Measurements from ENCODE around the gene DDX28.
"Not testable (repeated sequence)": the region's sequence is repeated elsewhere in the genome, so short reads cannot be mapped to it uniquely, and the experiment has no call there.

The DDX28 gene

DNA sequence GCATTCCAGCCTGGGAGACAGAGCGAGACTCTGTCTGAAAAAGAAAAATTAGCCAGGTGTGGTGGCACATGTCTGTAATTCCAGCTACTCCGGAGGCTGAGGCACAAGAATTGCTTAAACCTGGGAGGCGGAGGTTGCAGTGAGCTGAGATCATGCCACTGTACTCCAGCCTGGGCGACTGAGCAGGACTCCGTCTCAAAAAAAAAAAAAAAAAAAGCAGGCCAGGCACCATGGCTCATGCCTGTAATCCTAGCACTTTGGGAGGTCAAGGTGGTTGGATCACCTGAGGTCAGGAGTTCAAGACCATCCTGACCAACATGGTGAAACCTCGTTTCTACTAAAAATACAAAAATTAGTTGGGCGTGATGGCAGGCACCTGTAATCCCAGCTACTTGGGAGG is 50.7 kb downstream of the DDX28 start:
- peaks cover 0 to 19% (median 13%) of the 10 kb centered on the region in 4 experiments for H3K4me1 ChIP-seq (ENCODE audit: control extremely low read depth in 1 of 4, control insufficient read depth in 4 of 4, insufficient read depth in 4 of 4, low read length in 3 of 4)
- DNase-seq; H3K9me3 ChIP-seq (ENCODE audit: control extremely low read depth in 1 of 5, control insufficient read depth in 4 of 5, insufficient read depth in 2 of 5, low read depth in 1 of 5, low read length in 4 of 5); H3K4me3 ChIP-seq (ENCODE audit: control insufficient read depth in 1 of 7, extremely low read depth in 1 of 7, insufficient read depth in 4 of 7, low read depth in 2 of 7, low read length in 6 of 7); H3K36me3 ChIP-seq (ENCODE audit: control insufficient read depth in 4 of 4, insufficient read depth in 4 of 4, low read length in 3 of 4); H3K27ac ChIP-seq (ENCODE audit: insufficient read depth in 1 of 2, low read depth in 1 of 2, low read length in 2 of 2, poor library complexity in 1 of 2, severe bottlenecking in 2 of 2); H3K27me3 ChIP-seq (replicated peaks in 2 of 5; ENCODE audit: control insufficient read depth in 4 of 5, insufficient read depth in 5 of 5, low read length in 4 of 5): not testable (repeated sequence)
- ChIA-PET CTCF (interaction anchor here (1.4 to 7.6 kb wide), 5 partner anchors 12 to 93 kb away, joined by 4 to 69 read pairs (median 4); partner anchors contain the start of gene DPEP3), POLR2A (interaction anchor here (0.6 kb wide), 1 partner anchor 356 kb away, joined by 3 read pairs; no protein-coding TSS in a partner anchor)
- WGBS (ENCODE audit: insufficient coverage): 92% methylated on average over 5 of the region's 7 CpGs

DNA sequence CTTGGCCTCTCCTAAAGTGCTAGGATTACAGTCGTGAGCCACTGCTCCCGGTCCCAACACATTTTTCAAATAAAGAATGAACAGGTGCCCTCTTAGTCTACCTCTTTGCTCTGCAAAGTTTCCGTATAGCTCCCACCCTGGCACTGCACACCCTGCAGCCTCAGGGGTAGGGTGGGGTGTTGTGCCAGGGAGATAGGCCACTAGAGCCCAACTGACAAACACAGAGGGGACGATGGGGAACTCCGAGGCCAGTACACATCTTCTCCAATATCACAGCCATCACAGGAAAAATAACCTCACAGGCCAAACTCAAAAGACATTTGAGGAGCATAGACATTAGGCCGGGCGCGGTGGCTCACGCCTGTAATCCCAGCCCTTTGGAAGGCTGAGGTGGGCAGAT is 51.9 kb downstream of the DDX28 start:
- Histone ChIP-seq H3K27ac (ENCODE audit: insufficient read depth in 1 of 2, low read depth in 1 of 2, low read length in 2 of 2, poor library complexity in 1 of 2, severe bottlenecking in 2 of 2) (no peak overlapping the region), H3K27me3 (replicated peaks in 2 of 5; ENCODE audit: control insufficient read depth in 4 of 5, insufficient read depth in 5 of 5, low read length in 4 of 5) (no peaks in the 10 kb centered on the region), H3K4me1 (ENCODE audit: control extremely low read depth in 1 of 4, control insufficient read depth in 4 of 4, insufficient read depth in 4 of 4, low read length in 3 of 4) (peaks cover 0 to 27% (median 18%) of the 10 kb centered on the region in 4 experiments), H3K9me3 (ENCODE audit: control extremely low read depth in 1 of 5, control insufficient read depth in 4 of 5, insufficient read depth in 2 of 5, low read depth in 1 of 5, low read length in 4 of 5) (no peaks in the 10 kb centered on the region), H3K36me3 (ENCODE audit: control insufficient read depth in 4 of 4, insufficient read depth in 4 of 4, low read length in 3 of 4) (no peaks in the 10 kb centered on the region), H3K4me3 (ENCODE audit: control insufficient read depth in 1 of 7, extremely low read depth in 1 of 7, insufficient read depth in 4 of 7, low read depth in 2 of 7, low read length in 6 of 7) (no peak overlapping the region)
- ChIA-PET POLR2A (no interaction called here), CTCF (interaction anchor here (1.7 to 7.6 kb wide), 3 partner anchors 13 to 24 kb away, joined by 4 to 69 read pairs (median 8); partner anchors contain the start of gene DPEP3)
- WGBS (ENCODE audit: insufficient coverage): 100% methylated on average over 7 of the region's 9 CpGs
- DNase-seq: no peak
